ENCODE results near the gene LGR5. TPM values are rescaled to one million over a fixed set of nuclear protein-coding genes. Genes with fewer than 3 reads are reported as not detected.

Gene LGR5
- not detected in 2 replicates for total RNA-seq

GRCh38 chr12:71439613-71440344 lies at the start of gene LGR5:
Gene LGR5, plus strand, starts transcription at chr12:71439798. Its CDS starts 283 bp downstream, at chr12:71440081.

Other genes starting within 250 kb of the LGR5 start
- gene ZFC3H1, start 224.1 kb downstream of the LGR5 start, total RNA-seq: 20.8 and 48.3 TPM in 2 replicates
- 3.8 and 9.6 TPM in 2 replicates for gene THAP2, start 224.5 kb downstream of the LGR5 start, total RNA-seq
- 32.5 and 40.7 TPM in 2 replicates for gene TMEM19, start 246.3 kb downstream of the LGR5 start, total RNA-seq

Data from nasal cavity respiratory epithelium epithelial cell of viscerocranial mucosa (primary cell).